Panc1 (cell line): ENCODE data around the gene SRSF10. TPM values are rescaled to one million over a fixed set of nuclear protein-coding genes. Genes with fewer than 3 reads are reported as not detected.
"Not testable (repeated sequence)": the region's sequence is repeated elsewhere in the genome, so short reads cannot be mapped to it uniquely, and the experiment has no call there.

Source experiments
- ATAC-seq: fragments of 200-7000 bp; cut with Tn5 transposase; 2 replicates; pipeline ENCODE4 v1.9.1; 2020; ENCODE audit warnings: mild to moderate bottlenecking, moderate library complexity
- BruUV-seq: library from RNA; stranded (reverse); fragments of 400-500 nt; replicated peaks from 2 replicates; lab custom pipeline; 2021; lab: Mats Ljungman, UMichigan
- CTCF ChIA-PET: fragments of 300-600 bp; sonication (Branson Sonifier 250); formaldehyde crosslinking; loops from one replicate; lab custom pipeline; 2022; ENCODE audit warnings: antibody characterized with exemption; lab: Charles Lee
- POLR2A ChIA-PET: fragments of 300-600 bp; sonication (Branson Sonifier 250); formaldehyde crosslinking; loops from one replicate; lab custom pipeline; 2022; ENCODE audit warnings: antibody characterized with exemption; lab: Charles Lee
- DNase-seq: peaks from one replicate; pipeline ENCODE4 v3.0.0-alpha.2; 2010; ENCODE audit warnings: low read depth, low spot score
- H3K27ac ChIP-seq: 2 replicates; pipeline ENCODE4 v1.5.1; 2011; ENCODE audit warnings: mild to moderate bottlenecking, low read length, inconsistent platforms
- H3K27me3 ChIP-seq: fragments of 200-500 bp; sonication (Bioruptor generic); 2 replicates; pipeline ENCODE4 v1.6.0; 2014; ENCODE audit warnings: low read length, inconsistent platforms; ENCODE audit not compliant: control insufficient read depth, insufficient read depth
- H3K36me3 ChIP-seq: fragments of 200-500 bp; sonication (Bioruptor generic); 2 replicates; pipeline ENCODE4 v1.5.1; 2014; ENCODE audit warnings: inconsistent platforms, mild to moderate bottlenecking, low read length, moderate library complexity; ENCODE audit not compliant: control insufficient read depth, insufficient read depth
- H3K4me1 ChIP-seq: 2 replicates; pipeline ENCODE4 v1.5.1; 2011; ENCODE audit warnings: inconsistent platforms, mild to moderate bottlenecking, low read length, moderate library complexity; ENCODE audit not compliant: control insufficient read depth, insufficient read depth
- H3K4me3 ChIP-seq, 2 experiments: 2 replicates each; pipeline ENCODE4 v1.5.1; 2011 to 2012; ENCODE audit warnings: low read depth in 2 of 2, low read length in 2 of 2, mild to moderate bottlenecking in 2 of 2, inconsistent platforms in 1 of 2, moderate library complexity in 1 of 2
- H3K9me3 ChIP-seq: fragments of 200-500 bp; sonication (Bioruptor generic); 2 replicates; pipeline ENCODE4 v1.5.1; 2014; ENCODE audit warnings: low read depth, mild to moderate bottlenecking, inconsistent platforms, low read length, moderate library complexity; ENCODE audit not compliant: control insufficient read depth, insufficient read depth
- POLR2AphosphoS5 ChIP-seq: IDR thresholded peaks from 2 replicates; pipeline ENCODE4 v1.6.1; 2012; ENCODE audit warnings: mild to moderate bottlenecking, low read depth, low read length, moderate library complexity
- SIN3A ChIP-seq: IDR thresholded peaks from 2 replicates; pipeline ENCODE4 v1.6.1; 2012; ENCODE audit warnings: low read depth, mild to moderate bottlenecking, low read length, moderate library complexity, borderline replicate concordance; ENCODE audit not compliant: insufficient read depth
- TCF7L2 ChIP-seq: IDR thresholded peaks from 2 replicates; pipeline ENCODE4 v1.6.1; 2011; ENCODE audit warnings: mild to moderate bottlenecking, low read depth, low read length, inconsistent platforms
- in situ Hi-C: cut with HindIII; loops from 2 replicates; pipeline ENCODE4 v1.10.0; 2016; ENCODE audit warnings: low sequenced_read_pairs, low pct_unique_long_range_greater_than_20kb
- intact Hi-C: fragments of 100-400 bp; cut with micrococcal nuclease; formaldehyde crosslinking; loops from one replicate; pipeline ENCODE4 v1.10.0; 2022; ENCODE audit not compliant: unreplicated experiment
- total RNA-seq: library from RNA; stranded (reverse); gene quantifications from one replicate; pipeline ENCODE4 v1.2.1, GENCODE V29; 2021; ENCODE audit not compliant: unreplicated experiment
- TF ChIP-seq, protein P1 (sequence below), 2 experiments: IDR thresholded peaks; 2 replicates each; pipeline ENCODE4 v1.6.1; 2011 to 2012; ENCODE audit warnings: low read depth in 2 of 2, control low read depth in 1 of 2, low read length in 1 of 2, mild to moderate bottlenecking in 1 of 2, moderate library complexity in 1 of 2; ENCODE audit not compliant: insufficient read depth in 1 of 2
- TF ChIP-seq, protein P2 (sequence below): fragments of 450-650 bp; IDR thresholded peaks from 2 replicates; pipeline ENCODE4 v1.5.1; 2017; ENCODE audit warnings: mild to moderate bottlenecking

The SRSF10 gene
- total RNA-seq, 1 experiment from 2014 or later = 137 TPM

DNA sequence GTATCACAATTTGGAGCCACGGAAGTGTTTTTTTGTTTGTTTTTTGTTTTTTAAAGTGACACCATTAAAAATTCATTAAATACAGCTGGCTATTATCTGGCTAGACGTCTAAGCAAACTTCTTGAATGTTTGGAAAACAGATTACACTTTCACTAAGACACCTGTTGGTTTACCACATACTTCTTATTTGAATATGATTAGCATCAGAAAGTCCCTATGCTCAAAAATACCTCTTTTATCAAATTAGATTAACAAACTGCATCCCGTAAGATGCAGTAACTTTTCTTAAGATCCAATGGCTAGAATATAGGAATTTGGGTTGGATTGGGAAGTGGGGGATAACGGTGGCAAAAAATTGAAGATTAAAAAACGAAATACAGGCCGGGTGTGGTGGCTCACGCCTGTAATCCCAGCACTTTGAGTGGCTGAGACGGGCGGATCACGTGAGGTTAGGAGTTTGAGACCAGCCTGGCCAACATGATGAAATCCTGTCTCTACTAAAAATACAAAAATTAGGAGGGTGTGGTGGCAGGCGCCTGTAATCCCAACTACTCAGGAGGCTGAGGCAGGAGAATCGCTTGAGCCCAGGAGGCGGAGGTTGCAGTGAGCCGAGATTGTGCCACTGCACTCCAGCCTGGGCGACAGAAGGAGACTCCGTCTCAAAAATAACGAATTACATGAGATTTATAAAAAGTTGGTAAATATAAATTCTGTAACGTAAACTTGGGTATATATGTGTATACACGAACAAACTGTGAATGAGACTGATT, 21.9 kb downstream of the SRSF10 start:
- POLR2A ChIA-PET = interaction anchor here (0.7 to 1.0 kb wide), 2 partner anchors 35 to 1998 kb away, joined by 3 to 15 read pairs; no protein-coding TSS in a partner anchor
- ATAC-seq, H3K27me3 ChIP-seq, in situ Hi-C loops, DNase-seq, CTCF ChIA-PET, H3K9me3 ChIP-seq, intact Hi-C loops: not testable (repeated sequence)
- Histone ChIP-seq H3K36me3 (peaks cover 14% of the 10 kb centered on the region), H3K4me3 (peak overlapping the region; percentile 78 to 98), H3K27ac (peak overlapping the region; percentile 100), H3K4me1 (peaks cover 44% of the 10 kb centered on the region)
- BruUV-seq = TSS peak; percentile 87

DNA sequence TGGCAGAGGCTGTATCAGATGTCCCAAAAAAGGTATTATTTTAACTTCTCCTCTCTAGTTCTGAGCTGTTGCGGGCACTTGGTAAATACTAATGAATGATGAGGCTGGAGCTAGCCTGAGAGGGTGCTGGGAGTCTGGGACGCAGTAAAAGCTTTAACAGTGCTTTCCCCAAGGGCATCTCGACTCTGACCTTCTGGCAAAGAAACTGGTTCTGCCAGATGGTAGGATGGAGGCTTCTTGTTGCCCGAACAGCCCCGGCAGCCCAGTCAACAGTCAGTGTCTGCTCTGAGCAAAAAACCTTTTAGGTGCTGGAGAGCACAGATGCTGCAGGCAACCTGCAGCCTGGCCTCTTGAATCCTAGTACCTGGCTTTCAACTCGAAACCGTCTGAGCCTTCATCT, 23.0 kb downstream of the SRSF10 start:
- DNase-seq (no peak), ATAC-seq (peak; percentile 6; the same call in 1 of the 2 replicates)
- peak overlapping the region; percentile 100 for H3K27ac ChIP-seq
- TF ChIP-seq SIN3A = no peak
- TF ChIP-seq POLR2AphosphoS5 = no peak
- no peaks in the 10 kb centered on the region for H3K27me3 ChIP-seq
- CTCF ChIA-PET = interaction anchor here (1.2 kb wide), 1 partner anchor 185 kb away, joined by 4 read pairs; no protein-coding TSS in a partner anchor
- peaks cover 14% of the 10 kb centered on the region for H3K36me3 ChIP-seq
- BruUV-seq = no TSS peak
- POLR2A ChIA-PET = interaction anchor here (0.5 to 0.7 kb wide), 4 partner anchors 9 to 148 kb away, joined by 3 to 19 read pairs (median 4); no protein-coding TSS in a partner anchor
- H3K4me1 ChIP-seq = peaks cover 53% of the 10 kb centered on the region
- H3K9me3 ChIP-seq = no peaks in the 10 kb centered on the region
- peak overlapping the region; percentile 5 to 38; a peak in 3 of 4 replicates for H3K4me3 ChIP-seq
- intact Hi-C loops = no loop called here
- in situ Hi-C loops = no loop called here

DNA sequence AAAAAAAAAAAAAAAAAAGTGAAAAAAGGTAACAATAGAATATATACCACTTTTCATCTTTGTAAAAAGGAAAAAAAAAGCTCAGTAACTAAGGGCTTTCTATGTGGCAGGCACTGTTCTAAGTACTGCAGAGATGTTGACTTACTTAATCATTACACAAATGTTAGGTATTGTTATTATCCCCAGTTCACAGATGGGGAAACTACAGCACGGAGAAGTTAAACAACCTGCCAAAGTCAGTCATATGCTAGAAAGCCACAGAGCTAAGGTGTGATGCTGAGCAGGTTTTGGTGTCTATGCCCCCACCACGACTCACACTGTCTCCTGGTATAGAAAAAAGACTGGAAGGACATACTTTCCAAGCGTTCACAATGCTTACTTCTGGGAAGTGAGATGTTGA, 27.1 kb downstream of the SRSF10 start:
- Histone ChIP-seq H3K4me3 (no peak overlapping the region), H3K4me1 (peaks cover 54% of the 10 kb centered on the region), H3K36me3 (no peaks in the 10 kb centered on the region), H3K9me3 (no peaks in the 10 kb centered on the region), H3K27ac (peak overlapping the region; percentile 75), H3K27me3 (no peaks in the 10 kb centered on the region)
- intact Hi-C loops = no loop called here
- ATAC-seq = no peak
- POLR2A ChIA-PET = interaction anchor here (0.6 kb wide), 1 partner anchor 11 kb away, joined by 3 read pairs; no protein-coding TSS in a partner anchor
- no peak for DNase-seq
- TF ChIP-seq, protein P1, sequence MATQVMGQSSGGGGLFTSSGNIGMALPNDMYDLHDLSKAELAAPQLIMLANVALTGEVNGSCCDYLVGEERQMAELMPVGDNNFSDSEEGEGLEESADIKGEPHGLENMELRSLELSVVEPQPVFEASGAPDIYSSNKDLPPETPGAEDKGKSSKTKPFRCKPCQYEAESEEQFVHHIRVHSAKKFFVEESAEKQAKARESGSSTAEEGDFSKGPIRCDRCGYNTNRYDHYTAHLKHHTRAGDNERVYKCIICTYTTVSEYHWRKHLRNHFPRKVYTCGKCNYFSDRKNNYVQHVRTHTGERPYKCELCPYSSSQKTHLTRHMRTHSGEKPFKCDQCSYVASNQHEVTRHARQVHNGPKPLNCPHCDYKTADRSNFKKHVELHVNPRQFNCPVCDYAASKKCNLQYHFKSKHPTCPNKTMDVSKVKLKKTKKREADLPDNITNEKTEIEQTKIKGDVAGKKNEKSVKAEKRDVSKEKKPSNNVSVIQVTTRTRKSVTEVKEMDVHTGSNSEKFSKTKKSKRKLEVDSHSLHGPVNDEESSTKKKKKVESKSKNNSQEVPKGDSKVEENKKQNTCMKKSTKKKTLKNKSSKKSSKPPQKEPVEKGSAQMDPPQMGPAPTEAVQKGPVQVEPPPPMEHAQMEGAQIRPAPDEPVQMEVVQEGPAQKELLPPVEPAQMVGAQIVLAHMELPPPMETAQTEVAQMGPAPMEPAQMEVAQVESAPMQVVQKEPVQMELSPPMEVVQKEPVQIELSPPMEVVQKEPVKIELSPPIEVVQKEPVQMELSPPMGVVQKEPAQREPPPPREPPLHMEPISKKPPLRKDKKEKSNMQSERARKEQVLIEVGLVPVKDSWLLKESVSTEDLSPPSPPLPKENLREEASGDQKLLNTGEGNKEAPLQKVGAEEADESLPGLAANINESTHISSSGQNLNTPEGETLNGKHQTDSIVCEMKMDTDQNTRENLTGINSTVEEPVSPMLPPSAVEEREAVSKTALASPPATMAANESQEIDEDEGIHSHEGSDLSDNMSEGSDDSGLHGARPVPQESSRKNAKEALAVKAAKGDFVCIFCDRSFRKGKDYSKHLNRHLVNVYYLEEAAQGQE (IDR thresholded peaks at IDR 0.05; ENCODE audit: insufficient read depth in 1 of 2, low read depth in 2 of 2, low read length in 1 of 2) = no peak
- TF ChIP-seq TCF7L2 (no peak), SIN3A (no peak), POLR2AphosphoS5 (no peak)
- TF ChIP-seq, protein P2, sequence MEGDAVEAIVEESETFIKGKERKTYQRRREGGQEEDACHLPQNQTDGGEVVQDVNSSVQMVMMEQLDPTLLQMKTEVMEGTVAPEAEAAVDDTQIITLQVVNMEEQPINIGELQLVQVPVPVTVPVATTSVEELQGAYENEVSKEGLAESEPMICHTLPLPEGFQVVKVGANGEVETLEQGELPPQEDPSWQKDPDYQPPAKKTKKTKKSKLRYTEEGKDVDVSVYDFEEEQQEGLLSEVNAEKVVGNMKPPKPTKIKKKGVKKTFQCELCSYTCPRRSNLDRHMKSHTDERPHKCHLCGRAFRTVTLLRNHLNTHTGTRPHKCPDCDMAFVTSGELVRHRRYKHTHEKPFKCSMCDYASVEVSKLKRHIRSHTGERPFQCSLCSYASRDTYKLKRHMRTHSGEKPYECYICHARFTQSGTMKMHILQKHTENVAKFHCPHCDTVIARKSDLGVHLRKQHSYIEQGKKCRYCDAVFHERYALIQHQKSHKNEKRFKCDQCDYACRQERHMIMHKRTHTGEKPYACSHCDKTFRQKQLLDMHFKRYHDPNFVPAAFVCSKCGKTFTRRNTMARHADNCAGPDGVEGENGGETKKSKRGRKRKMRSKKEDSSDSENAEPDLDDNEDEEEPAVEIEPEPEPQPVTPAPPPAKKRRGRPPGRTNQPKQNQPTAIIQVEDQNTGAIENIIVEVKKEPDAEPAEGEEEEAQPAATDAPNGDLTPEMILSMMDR = no peak
- in situ Hi-C loops = no loop called here
- BruUV-seq = no TSS peak
- CTCF ChIA-PET = interaction anchor here (0.6 to 0.7 kb wide), 2 partner anchors 43 to 197 kb away, joined by 3 to 11 read pairs; no protein-coding TSS in a partner anchor
